HepG2 (cell line): ENCODE measurements around the gene AFDN. TPM values are rescaled to one million over a fixed set of nuclear protein-coding genes. Genes with fewer than 3 reads are reported as not detected.
A peak's percentile ranks its signal among the peaks of the same experiment; 100 is the strongest.

Source experiments
- E2F2 ChIP-seq: sonication (generic); formaldehyde crosslinking; IDR thresholded peaks from 2 replicates; pipeline ENCODE4 v1.4.0; 2020; ENCODE audit warnings: missing genetic modification reagents, borderline replicate concordance
- KAT7 ChIP-seq: IDR thresholded peaks from 2 replicates; pipeline ENCODE4 v1.6.1; 2018; ENCODE audit warnings: borderline replicate concordance, missing compliant biosample characterization
- KLF16 ChIP-seq, 2 experiments: sonication (generic) in 1 of 2; formaldehyde crosslinking in 1 of 2; IDR thresholded peaks; 2 replicates each; pipeline versions ENCODE4 v1.6.1 to v1.8.0; 2016 to 2023; ENCODE audit warnings: missing genetic modification reagents in 2 of 2, missing compliant biosample characterization in 1 of 2
- MTF2 ChIP-seq: sonication (generic); formaldehyde crosslinking; IDR thresholded peaks from 2 replicates; pipeline ENCODE4 v1.5.0; 2020; ENCODE audit warnings: missing genetic modification reagents, borderline replicate concordance
- NRL ChIP-seq: sonication (generic); formaldehyde crosslinking; IDR thresholded peaks from 2 replicates; pipeline ENCODE4 v1.5.0; 2020; ENCODE audit warnings: missing genetic modification reagents, mild to moderate bottlenecking, moderate library complexity, borderline replicate concordance
- PITX1 ChIP-seq: sonication (generic); formaldehyde crosslinking; IDR thresholded peaks from 2 replicates; pipeline ENCODE4 v1.5.1; 2020; ENCODE audit warnings: mild to moderate bottlenecking, missing genetic modification reagents
- ZNF136 ChIP-seq: sonication (generic); formaldehyde crosslinking; IDR thresholded peaks from 2 replicates; pipeline ENCODE4 v1.8.1; 2022; ENCODE audit warnings: low read depth, mild to moderate bottlenecking, moderate library complexity, missing genetic modification reagents
- ZNF20 ChIP-seq: sonication (generic); formaldehyde crosslinking; IDR thresholded peaks from 2 replicates; pipeline ENCODE4 v1.4.0; 2020; ENCODE audit warnings: mild to moderate bottlenecking, moderate library complexity, missing genetic modification reagents
- ZNF207 ChIP-seq: fragments of 450-650 bp; IDR thresholded peaks from 2 replicates; pipeline ENCODE4 v1.6.1; 2016; ENCODE audit warnings: antibody characterized with exemption, borderline replicate concordance
- polyA plus RNA-seq, 8 experiments: library from polyadenylated mRNA; depleted of rRNA in 3 of 8; stranded (reverse) in 7 of 8; unstranded in 1 of 8; fragments of >200 nt; fragmentation: Illumina TruSeq in 4 of 8; extraction: Trizol in 4 of 8; gene quantifications; 2 replicates each; pipeline versions ENCODE4 v1.2.1 to v1.2.3, GENCODE V29; 2011 to 2016; ENCODE audit warnings: low read depth in 4 of 8, missing spikeins in 1 of 8, mixed read lengths in 1 of 8; ENCODE audit not compliant: insufficient read depth in 1 of 8
- total RNA-seq, 5 experiments: library from RNA; depleted of rRNA; stranded (reverse); fragments of >200 nt; fragmentation: Illumina TruSeq; extraction: Trizol; gene quantifications; 2 replicates each; pipeline ENCODE4 v1.2.3, GENCODE V29; 2016; ENCODE audit warnings: low read depth in 1 of 5
- TF ChIP-seq, protein P1 (sequence below): IDR thresholded peaks from 2 replicates; pipeline ENCODE4 v1.6.1; 2016; ENCODE audit warnings: missing compliant biosample characterization, missing genetic modification reagents, borderline replicate concordance
- TF ChIP-seq, protein P2 (sequence below): sonication (generic); formaldehyde crosslinking; IDR thresholded peaks from 2 replicates; pipeline ENCODE4 v1.4.0; 2020; ENCODE audit warnings: missing genetic modification reagents
- TF ChIP-seq, protein P3 (sequence below): sonication (generic); formaldehyde crosslinking; conservative IDR thresholded peaks from 2 replicates; pipeline ENCODE4 v1.4.0; 2020; ENCODE audit warnings: missing genetic modification reagents
- TF ChIP-seq, protein P4 (sequence below): sonication (generic); formaldehyde crosslinking; IDR thresholded peaks from one replicate; pipeline ENCODE4 v1.5.1; 2020; ENCODE audit warnings: mild to moderate bottlenecking, missing genetic modification reagents; ENCODE audit errors: not compliant biosample characterization
- TF ChIP-seq, protein P5 (sequence below): sonication (generic); formaldehyde crosslinking; IDR thresholded peaks from 2 replicates; pipeline ENCODE4 v1.5.0; 2020; ENCODE audit warnings: missing genetic modification reagents

The AFDN gene
- total and polyA plus RNA-seq, 2 of the 13 experiments (the other 11 are each of a cell fraction or from before 2014, with no cell fraction given): 136 to 151 TPM

- TF ChIP-seq, protein P1, sequence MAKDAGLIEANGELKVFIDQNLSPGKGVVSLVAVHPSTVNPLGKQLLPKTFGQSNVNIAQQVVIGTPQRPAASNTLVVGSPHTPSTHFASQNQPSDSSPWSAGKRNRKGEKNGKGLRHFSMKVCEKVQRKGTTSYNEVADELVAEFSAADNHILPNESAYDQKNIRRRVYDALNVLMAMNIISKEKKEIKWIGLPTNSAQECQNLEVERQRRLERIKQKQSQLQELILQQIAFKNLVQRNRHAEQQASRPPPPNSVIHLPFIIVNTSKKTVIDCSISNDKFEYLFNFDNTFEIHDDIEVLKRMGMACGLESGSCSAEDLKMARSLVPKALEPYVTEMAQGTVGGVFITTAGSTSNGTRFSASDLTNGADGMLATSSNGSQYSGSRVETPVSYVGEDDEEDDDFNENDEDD (CRISPR knock-in tag): no peak
- TF ChIP-seq MTF2 (CRISPR knock-in tag) (no peak), ZNF20 (CRISPR knock-in tag) (no peak), KAT7 (CRISPR knock-in tag) (no peak), NRL (CRISPR knock-in tag) (no peak), KLF16 (CRISPR knock-in tag; IDR thresholded peaks at IDR 0.05) (peak in 1 of 2 experiments; percentile 46; a peak in 1 of 4 replicates), ZNF136 (CRISPR knock-in tag) (no peak), ZNF207 (no peak), E2F2 (CRISPR knock-in tag) (no peak), PITX1 (peak; percentile 77)
- TF ChIP-seq, protein P2, sequence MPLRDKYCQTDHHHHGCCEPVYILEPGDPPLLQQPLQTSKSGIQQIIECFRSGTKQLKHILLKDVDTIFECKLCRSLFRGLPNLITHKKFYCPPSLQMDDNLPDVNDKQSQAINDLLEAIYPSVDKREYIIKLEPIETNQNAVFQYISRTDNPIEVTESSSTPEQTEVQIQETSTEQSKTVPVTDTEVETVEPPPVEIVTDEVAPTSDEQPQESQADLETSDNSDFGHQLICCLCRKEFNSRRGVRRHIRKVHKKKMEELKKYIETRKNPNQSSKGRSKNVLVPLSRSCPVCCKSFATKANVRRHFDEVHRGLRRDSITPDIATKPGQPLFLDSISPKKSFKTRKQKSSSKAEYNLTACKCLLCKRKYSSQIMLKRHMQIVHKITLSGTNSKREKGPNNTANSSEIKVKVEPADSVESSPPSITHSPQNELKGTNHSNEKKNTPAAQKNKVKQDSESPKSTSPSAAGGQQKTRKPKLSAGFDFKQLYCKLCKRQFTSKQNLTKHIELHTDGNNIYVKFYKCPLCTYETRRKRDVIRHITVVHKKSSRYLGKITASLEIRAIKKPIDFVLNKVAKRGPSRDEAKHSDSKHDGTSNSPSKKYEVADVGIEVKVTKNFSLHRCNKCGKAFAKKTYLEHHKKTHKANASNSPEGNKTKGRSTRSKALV (CRISPR knock-in tag): no peak
- TF ChIP-seq, protein P3, sequence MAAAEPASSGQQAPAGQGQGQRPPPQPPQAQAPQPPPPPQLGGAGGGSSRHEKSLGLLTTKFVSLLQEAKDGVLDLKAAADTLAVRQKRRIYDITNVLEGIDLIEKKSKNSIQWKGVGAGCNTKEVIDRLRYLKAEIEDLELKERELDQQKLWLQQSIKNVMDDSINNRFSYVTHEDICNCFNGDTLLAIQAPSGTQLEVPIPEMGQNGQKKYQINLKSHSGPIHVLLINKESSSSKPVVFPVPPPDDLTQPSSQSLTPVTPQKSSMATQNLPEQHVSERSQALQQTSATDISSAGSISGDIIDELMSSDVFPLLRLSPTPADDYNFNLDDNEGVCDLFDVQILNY (CRISPR knock-in tag): no peak
- TF ChIP-seq, protein P4, sequence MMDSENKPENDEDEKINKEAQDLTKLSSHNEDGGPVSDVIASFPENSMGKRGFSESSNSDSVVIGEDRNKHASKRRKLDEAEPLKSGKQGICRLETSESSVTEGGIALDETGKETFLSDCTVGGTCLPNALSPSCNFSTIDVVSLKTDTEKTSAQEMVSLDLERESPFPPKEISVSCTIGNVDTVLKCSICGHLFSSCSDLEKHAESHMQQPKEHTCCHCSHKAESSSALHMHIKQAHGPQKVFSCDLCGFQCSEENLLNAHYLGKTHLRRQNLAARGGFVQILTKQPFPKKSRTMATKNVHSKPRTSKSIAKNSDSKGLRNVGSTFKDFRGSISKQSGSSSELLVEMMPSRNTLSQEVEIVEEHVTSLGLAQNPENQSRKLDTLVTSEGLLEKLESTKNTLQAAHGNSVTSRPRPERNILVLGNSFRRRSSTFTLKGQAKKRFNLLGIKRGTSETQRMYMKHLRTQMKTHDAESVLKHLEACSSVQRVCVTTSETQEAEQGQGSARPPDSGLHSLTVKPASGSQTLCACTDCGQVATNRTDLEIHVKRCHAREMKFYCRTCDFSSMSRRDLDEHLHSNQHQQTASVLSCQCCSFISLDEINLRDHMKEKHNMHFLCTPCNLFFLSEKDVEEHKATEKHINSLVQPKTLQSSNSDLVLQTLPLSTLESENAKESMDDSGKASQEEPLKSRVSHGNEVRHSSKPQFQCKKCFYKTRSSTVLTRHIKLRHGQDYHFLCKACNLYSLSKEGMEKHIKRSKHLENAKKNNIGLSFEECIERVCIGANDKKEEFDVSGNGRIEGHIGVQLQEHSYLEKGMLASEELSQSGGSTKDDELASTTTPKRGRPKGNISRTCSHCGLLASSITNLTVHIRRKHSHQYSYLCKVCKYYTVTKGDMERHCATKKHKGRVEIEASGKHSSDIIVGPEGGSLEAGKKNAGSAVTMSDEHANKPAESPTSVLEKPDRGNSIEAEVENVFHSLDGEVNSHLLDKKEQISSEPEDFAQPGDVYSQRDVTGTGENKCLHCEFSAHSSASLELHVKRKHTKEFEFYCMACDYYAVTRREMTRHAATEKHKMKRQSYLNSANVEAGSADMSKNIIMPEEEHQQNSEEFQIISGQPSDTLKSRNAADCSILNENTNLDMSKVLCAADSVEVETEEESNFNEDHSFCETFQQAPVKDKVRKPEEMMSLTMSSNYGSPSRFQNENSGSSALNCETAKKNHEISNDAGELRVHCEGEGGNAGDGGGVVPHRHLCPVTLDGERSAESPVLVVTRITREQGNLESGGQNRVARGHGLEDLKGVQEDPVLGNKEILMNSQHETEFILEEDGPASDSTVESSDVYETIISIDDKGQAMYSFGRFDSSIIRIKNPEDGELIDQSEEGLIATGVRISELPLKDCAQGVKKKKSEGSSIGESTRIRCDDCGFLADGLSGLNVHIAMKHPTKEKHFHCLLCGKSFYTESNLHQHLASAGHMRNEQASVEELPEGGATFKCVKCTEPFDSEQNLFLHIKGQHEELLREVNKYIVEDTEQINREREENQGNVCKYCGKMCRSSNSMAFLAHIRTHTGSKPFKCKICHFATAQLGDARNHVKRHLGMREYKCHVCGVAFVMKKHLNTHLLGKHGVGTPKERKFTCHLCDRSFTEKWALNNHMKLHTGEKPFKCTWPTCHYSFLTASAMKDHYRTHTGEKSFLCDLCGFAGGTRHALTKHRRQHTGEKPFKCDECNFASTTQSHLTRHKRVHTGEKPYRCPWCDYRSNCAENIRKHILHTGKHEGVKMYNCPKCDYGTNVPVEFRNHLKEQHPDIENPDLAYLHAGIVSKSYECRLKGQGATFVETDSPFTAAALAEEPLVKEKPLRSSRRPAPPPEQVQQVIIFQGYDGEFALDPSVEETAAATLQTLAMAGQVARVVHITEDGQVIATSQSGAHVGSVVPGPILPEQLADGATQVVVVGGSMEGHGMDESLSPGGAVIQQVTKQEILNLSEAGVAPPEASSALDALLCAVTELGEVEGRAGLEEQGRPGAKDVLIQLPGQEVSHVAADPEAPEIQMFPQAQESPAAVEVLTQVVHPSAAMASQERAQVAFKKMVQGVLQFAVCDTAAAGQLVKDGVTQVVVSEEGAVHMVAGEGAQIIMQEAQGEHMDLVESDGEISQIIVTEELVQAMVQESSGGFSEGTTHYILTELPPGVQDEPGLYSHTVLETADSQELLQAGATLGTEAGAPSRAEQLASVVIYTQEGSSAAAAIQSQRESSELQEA: no peak
- TF ChIP-seq, protein P5, sequence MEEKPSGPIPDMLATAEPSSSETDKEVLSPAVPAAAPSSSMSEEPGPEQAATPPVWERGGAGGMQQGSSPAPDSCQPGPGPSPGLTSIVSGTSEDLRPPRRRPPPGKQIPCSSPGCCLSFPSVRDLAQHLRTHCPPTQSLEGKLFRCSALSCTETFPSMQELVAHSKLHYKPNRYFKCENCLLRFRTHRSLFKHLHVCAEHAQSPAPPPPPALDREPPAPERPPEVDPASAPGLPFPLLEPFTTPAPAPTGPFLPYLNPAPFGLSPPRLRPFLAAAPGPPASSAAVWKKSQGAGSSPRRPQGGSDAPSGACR (CRISPR knock-in tag): no peak
These were observed 29.2 kb downstream of the AFDN start (continued) for GRCh38 chr6:167855825-167856425.
